Peyer's patch (tissue), 4 donors: ENCODE measurements around the gene FBXW2.

Source experiments
- CTCF ChIP-seq, 6 experiments: fragments of 450-650 bp in 4 of 6; fragments of 200-600 bp in 2 of 6; sonication (generic) in 1 of 6; IDR thresholded peaks; one replicate each; pipeline ENCODE4 v1.5.1; 2017 to 2019; ENCODE audit warnings: antibody characterized with exemption in 6 of 6, mild to moderate bottlenecking in 3 of 6, moderate library complexity in 1 of 6
- POLR2A ChIP-seq, 2 donors: fragments of 450-650 bp; IDR thresholded peaks; one replicate each; pipeline ENCODE4 v1.5.1; 2017; ENCODE audit warnings: antibody characterized with exemption in 2 of 2, mild to moderate bottlenecking in 2 of 2, moderate library complexity in 2 of 2

GRCh38 chr9:120730654-120731514 is 62.3 kb downstream of the FBXW2 start:
- TF ChIP-seq CTCF (IDR thresholded peaks at IDR 0.05): no peak
- no peak for TF ChIP-seq POLR2A (IDR thresholded peaks at IDR 0.05)
